Liver (tissue), 9 donors: ENCODE measurements around the gene RMRP. TPM values are rescaled to one million over a fixed set of nuclear protein-coding genes. Genes with fewer than 3 reads are reported as not detected.

ENCODE experiments used
- DNase-seq: peaks from one replicate; pipeline ENCODE4 v3.0.0-alpha.2; 2017; ENCODE audit warnings: low spot score
- H3K27ac ChIP-seq, 2 donors: one replicate each; pipeline ENCODE4 v1.7.0; 2013; ENCODE audit warnings: inconsistent platforms in 2 of 2, low read length in 2 of 2, control low read depth in 1 of 2, low read depth in 1 of 2, mild to moderate bottlenecking in 1 of 2
- H3K27me3 ChIP-seq, 4 donors: one replicate each; pipeline versions ENCODE4 v1.6.1 to v1.7.0; 2013; ENCODE audit warnings: low read length in 3 of 4, inconsistent platforms in 1 of 4, mild to moderate bottlenecking in 1 of 4, moderate library complexity in 1 of 4; ENCODE audit not compliant: control insufficient read depth in 4 of 4, insufficient read depth in 4 of 4
- H3K36me3 ChIP-seq, 4 donors: one replicate each; pipeline versions ENCODE4 v1.6.1 to v1.7.0; 2013; ENCODE audit warnings: low read length in 3 of 4, mild to moderate bottlenecking in 3 of 4, low read depth in 1 of 4, moderate library complexity in 1 of 4; ENCODE audit not compliant: control insufficient read depth in 4 of 4, insufficient read depth in 3 of 4
- H3K4me1 ChIP-seq, 4 donors: one replicate each; pipeline versions ENCODE4 v1.6.1 to v1.7.0; 2013; ENCODE audit warnings: low read length in 3 of 4, mild to moderate bottlenecking in 3 of 4, moderate library complexity in 1 of 4; ENCODE audit not compliant: control insufficient read depth in 4 of 4, insufficient read depth in 4 of 4
- H3K4me3 ChIP-seq, 3 donors: one replicate each; pipeline versions ENCODE4 v1.6.1 to v1.7.0; 2013; ENCODE audit warnings: low read length in 3 of 3, control low read depth in 1 of 3, low read depth in 1 of 3, mild to moderate bottlenecking in 1 of 3
- H3K9ac ChIP-seq, 2 donors: one replicate each; pipeline ENCODE4 v1.7.0; 2013; ENCODE audit warnings: low read length in 2 of 2, mild to moderate bottlenecking in 2 of 2, moderate library complexity in 2 of 2, control low read depth in 1 of 2, low read depth in 1 of 2
- H3K9me3 ChIP-seq, 4 donors: one replicate each; pipeline versions ENCODE4 v1.6.1 to v1.7.0; 2013; ENCODE audit warnings: low read length in 3 of 4; ENCODE audit not compliant: control insufficient read depth in 4 of 4
- ATF3 ChIP-seq: IDR thresholded peaks from 2 replicates; pipeline ENCODE4 v1.6.1; 2016; ENCODE audit warnings: antibody characterized with exemption
- CTCF ChIP-seq: fragments of 150-350 bp; IDR thresholded peaks from 2 replicates; pipeline ENCODE4 v1.5.1; 2017; ENCODE audit warnings: improper control_type of control experiment, low read depth, low read length; ENCODE audit not compliant: missing input control
- EGR1 ChIP-seq, 2 donors: IDR thresholded peaks; 2 replicates each; pipeline ENCODE4 v1.6.1; 2016 to 2018; ENCODE audit warnings: antibody characterized with exemption in 2 of 2, low read depth in 2 of 2
- FOXA1 ChIP-seq: IDR thresholded peaks from 2 replicates; pipeline ENCODE4 v1.6.1; 2016; ENCODE audit warnings: antibody characterized with exemption
- FOXA2 ChIP-seq: IDR thresholded peaks from 2 replicates; pipeline ENCODE4 v1.6.1; 2016; ENCODE audit warnings: antibody characterized with exemption
- GABPA ChIP-seq, 2 donors: IDR thresholded peaks in 1 of 2; conservative IDR thresholded peaks in 1 of 2; 2 replicates each; pipeline ENCODE4 v1.6.1; 2016; ENCODE audit warnings: antibody characterized with exemption in 2 of 2, mild to moderate bottlenecking in 1 of 2, moderate library complexity in 1 of 2
- HNF4A ChIP-seq, 2 donors: conservative IDR thresholded peaks; 2 replicates each; pipeline ENCODE4 v1.6.1; 2016; ENCODE audit warnings: antibody characterized with exemption in 2 of 2, mild to moderate bottlenecking in 2 of 2
- HNF4G ChIP-seq: IDR thresholded peaks from 2 replicates; pipeline ENCODE4 v1.6.1; 2016; ENCODE audit warnings: antibody characterized with exemption
- JUND ChIP-seq, 2 donors: IDR thresholded peaks; 2 replicates each; pipeline ENCODE4 v1.6.1; 2016; ENCODE audit warnings: antibody characterized with exemption in 2 of 2
- MAX ChIP-seq: IDR thresholded peaks from 2 replicates; pipeline ENCODE4 v1.6.1; 2016; ENCODE audit warnings: antibody characterized with exemption
- RAD21 ChIP-seq, 2 donors: IDR thresholded peaks; 2 replicates each; pipeline ENCODE4 v1.6.1; 2016; ENCODE audit warnings: antibody characterized with exemption in 2 of 2, mild to moderate bottlenecking in 2 of 2
- REST ChIP-seq: IDR thresholded peaks from 2 replicates; pipeline ENCODE4 v1.6.1; 2016; ENCODE audit warnings: antibody characterized with exemption, mild to moderate bottlenecking
- RXRA ChIP-seq, 2 donors: IDR thresholded peaks; 2 replicates each; pipeline ENCODE4 v1.6.1; 2017 to 2018; ENCODE audit warnings: antibody characterized with exemption in 2 of 2, mild to moderate bottlenecking in 1 of 2
- TAF1 ChIP-seq: conservative IDR thresholded peaks from 2 replicates; pipeline ENCODE4 v1.6.1; 2016; ENCODE audit warnings: antibody characterized with exemption, mild to moderate bottlenecking
- YY1 ChIP-seq: IDR thresholded peaks from 2 replicates; pipeline ENCODE4 v1.6.1; 2016; ENCODE audit warnings: antibody characterized with exemption, mild to moderate bottlenecking
- ZBTB33 ChIP-seq: IDR thresholded peaks from 2 replicates; pipeline ENCODE4 v1.6.1; 2016; ENCODE audit warnings: antibody characterized with exemption
- WGBS: extraction: QIAGEN DNeasy Blood & Tissue Kit; methylation state at CpG from one replicate; pipeline ENCODE4 v1.1.7; 2013; 5-methylcytosine and 5-hydroxymethylcytosine counted together
- polyA plus RNA-seq, 2 donors: library from polyadenylated mRNA; stranded (reverse) in 1 of 2; unstranded in 1 of 2; fragments of 200-250 nt in 1 of 2; fragments of >200 nt in 1 of 2; fragmentation: Nextera tagmentation in 1 of 2; extraction: Ambion mirVana in 1 of 2; gene quantifications; one replicate each; pipeline versions ENCODE4 v1.2.1 to v1.2.3, GENCODE V29; 2013 to 2015
- total RNA-seq, 2 donors: library from RNA; depleted of rRNA; stranded (reverse); fragments of >200 nt; gene quantifications; one replicate each; pipeline ENCODE4 v1.2.3, GENCODE V29; 2014
- donor health status: healthy.
- donor health status: healthy.
- donor health status: healthy.
- donor health status: healthy.
- donor health status: healthy.

RMRP gene
- total and polyA plus RNA-seq, 4 donors: 5.3 to 67,037 (median 2,677) TPM

GRCh38 chr9:35697486-35697885, 39.7 kb upstream of the RMRP start:
- Histone ChIP-seq H3K9ac (no peak overlapping the region), H3K27me3 (no peaks in the 10 kb centered on the region), H3K4me3 (no peak overlapping the region), H3K36me3 (peaks cover 30 to 63% (median 53%) of the 10 kb centered on the region in 4 donors), H3K27ac (no peak overlapping the region), H3K4me1 (no peaks in the 10 kb centered on the region), H3K9me3 (no peaks in the 10 kb centered on the region)
- 91% methylated on average over 14 of the region's 14 CpGs for WGBS
- TF ChIP-seq FOXA2 (no peak), REST (no peak), ATF3 (no peak), RXRA (IDR thresholded peaks at IDR 0.05) (no peak), CTCF (no peak), FOXA1 (no peak), JUND (IDR thresholded peaks at IDR 0.05) (no peak)
- no peak for DNase-seq

GRCh38 chr9:35696520-35697215, 38.8 kb upstream of the RMRP start:
- Histone ChIP-seq H3K4me1 (no peaks in the 10 kb centered on the region), H3K9me3 (no peaks in the 10 kb centered on the region), H3K27ac (no peak overlapping the region), H3K9ac (no peak overlapping the region), H3K27me3 (no peaks in the 10 kb centered on the region), H3K36me3 (peaks cover 30 to 56% (median 47%) of the 10 kb centered on the region in 4 donors), H3K4me3 (no peak overlapping the region)
- peak; percentile 67 for DNase-seq
- WGBS: 53% methylated on average over 9 of the region's 9 CpGs
- TF ChIP-seq ZBTB33 (no peak), RXRA (IDR thresholded peaks at IDR 0.05) (peak in 1 of 2 donors; percentile 8), FOXA2 (no peak), HNF4A (conservative IDR thresholded peaks at IDR 0.05) (no peak), TAF1 (no peak), GABPA (IDR thresholded peaks at IDR 0.05 in 1 of 2, conservative IDR thresholded peaks at IDR 0.05 in 1 of 2) (no peak), CTCF (peak; percentile 85), JUND (IDR thresholded peaks at IDR 0.05) (no peak), HNF4G (no peak), EGR1 (IDR thresholded peaks at IDR 0.05; ENCODE audit: low read depth in 2 of 2) (no peak), REST (no peak), YY1 (no peak), FOXA1 (no peak), RAD21 (IDR thresholded peaks at IDR 0.05) (peak; percentile 72 to 85), ATF3 (no peak), MAX (no peak)
